ENCODE results near the gene ATF5.

- TF ChIP-seq, protein P1, sequence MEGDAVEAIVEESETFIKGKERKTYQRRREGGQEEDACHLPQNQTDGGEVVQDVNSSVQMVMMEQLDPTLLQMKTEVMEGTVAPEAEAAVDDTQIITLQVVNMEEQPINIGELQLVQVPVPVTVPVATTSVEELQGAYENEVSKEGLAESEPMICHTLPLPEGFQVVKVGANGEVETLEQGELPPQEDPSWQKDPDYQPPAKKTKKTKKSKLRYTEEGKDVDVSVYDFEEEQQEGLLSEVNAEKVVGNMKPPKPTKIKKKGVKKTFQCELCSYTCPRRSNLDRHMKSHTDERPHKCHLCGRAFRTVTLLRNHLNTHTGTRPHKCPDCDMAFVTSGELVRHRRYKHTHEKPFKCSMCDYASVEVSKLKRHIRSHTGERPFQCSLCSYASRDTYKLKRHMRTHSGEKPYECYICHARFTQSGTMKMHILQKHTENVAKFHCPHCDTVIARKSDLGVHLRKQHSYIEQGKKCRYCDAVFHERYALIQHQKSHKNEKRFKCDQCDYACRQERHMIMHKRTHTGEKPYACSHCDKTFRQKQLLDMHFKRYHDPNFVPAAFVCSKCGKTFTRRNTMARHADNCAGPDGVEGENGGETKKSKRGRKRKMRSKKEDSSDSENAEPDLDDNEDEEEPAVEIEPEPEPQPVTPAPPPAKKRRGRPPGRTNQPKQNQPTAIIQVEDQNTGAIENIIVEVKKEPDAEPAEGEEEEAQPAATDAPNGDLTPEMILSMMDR (IDR thresholded peaks at IDR 0.05) = no peak
- no peak for TF ChIP-seq POLR2A (IDR thresholded peaks at IDR 0.05)
Observed at GRCh38 chr19:49952906-49953305, 23.9 kb downstream of the ATF5 start.

All from right lobe of liver (tissue), 4 donors.